ENCODE measurements around the gene GRIN2D.

GRCh38 chr19:48378194-48378570 is 15.3 kb upstream of the GRIN2D start:
- TF ChIP-seq, protein P1, sequence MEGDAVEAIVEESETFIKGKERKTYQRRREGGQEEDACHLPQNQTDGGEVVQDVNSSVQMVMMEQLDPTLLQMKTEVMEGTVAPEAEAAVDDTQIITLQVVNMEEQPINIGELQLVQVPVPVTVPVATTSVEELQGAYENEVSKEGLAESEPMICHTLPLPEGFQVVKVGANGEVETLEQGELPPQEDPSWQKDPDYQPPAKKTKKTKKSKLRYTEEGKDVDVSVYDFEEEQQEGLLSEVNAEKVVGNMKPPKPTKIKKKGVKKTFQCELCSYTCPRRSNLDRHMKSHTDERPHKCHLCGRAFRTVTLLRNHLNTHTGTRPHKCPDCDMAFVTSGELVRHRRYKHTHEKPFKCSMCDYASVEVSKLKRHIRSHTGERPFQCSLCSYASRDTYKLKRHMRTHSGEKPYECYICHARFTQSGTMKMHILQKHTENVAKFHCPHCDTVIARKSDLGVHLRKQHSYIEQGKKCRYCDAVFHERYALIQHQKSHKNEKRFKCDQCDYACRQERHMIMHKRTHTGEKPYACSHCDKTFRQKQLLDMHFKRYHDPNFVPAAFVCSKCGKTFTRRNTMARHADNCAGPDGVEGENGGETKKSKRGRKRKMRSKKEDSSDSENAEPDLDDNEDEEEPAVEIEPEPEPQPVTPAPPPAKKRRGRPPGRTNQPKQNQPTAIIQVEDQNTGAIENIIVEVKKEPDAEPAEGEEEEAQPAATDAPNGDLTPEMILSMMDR (IDR thresholded peaks at IDR 0.05) = no peak
- no peak for TF ChIP-seq POLR2A (IDR thresholded peaks at IDR 0.05)
- no peak for TF ChIP-seq EP300 (IDR thresholded peaks at IDR 0.05)
